ENCODE measurements around the gene NCEH1.

- no peak for TF ChIP-seq SNAI2 (CRISPR knock-in tag; IDR thresholded peaks at IDR 0.05)
- TF ChIP-seq ZNF70 (CRISPR knock-in tag; IDR thresholded peaks at IDR 0.05): no peak
- TF ChIP-seq RARB (CRISPR knock-in tag; IDR thresholded peaks at IDR 0.05): no peak
Observed at GRCh38 chr3:172717493-172718088, 6.7 kb upstream of the NCEH1 start.

Data from SK-N-SH treated with all-trans-retinoic acid at 6 μM for 48 hours (cell line).